HG02763 (cell line): ENCODE data around the gene VPS16.
"Not testable (repeated sequence)": the region's sequence is repeated elsewhere in the genome, so short reads cannot be mapped to it uniquely, and the experiment has no call there.

ENCODE experiments used
- ATAC-seq: cut with Tn5 transposase; IDR thresholded peaks from one replicate; pipeline ENCODE4 v1.9.1; 2021; ENCODE audit warnings: mild to moderate bottlenecking, moderate library complexity; ENCODE audit not compliant: unreplicated experiment

Gene VPS16

GRCh38 chr20:2806351-2806701, 34.2 kb upstream of the VPS16 start:
- no peak for ATAC-seq

DNA sequence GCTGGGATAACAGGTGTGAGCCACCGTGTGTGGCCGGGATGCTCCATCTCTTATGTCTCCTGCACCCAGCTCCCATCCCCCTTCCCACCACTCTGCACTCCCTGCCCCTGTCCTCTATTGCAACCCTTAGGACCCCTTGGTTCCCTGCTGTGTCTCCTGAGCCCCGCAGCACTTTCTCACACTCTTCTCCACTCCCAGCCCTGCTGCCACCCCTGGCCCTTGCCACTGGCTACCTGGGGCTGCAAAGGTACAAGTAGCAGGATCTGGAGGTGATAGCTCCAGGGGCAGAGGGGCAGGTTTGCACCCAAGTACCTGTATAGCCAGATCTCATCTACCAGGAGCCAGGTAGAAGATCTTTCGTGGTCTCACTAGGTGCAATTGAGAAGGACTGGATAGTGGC, 33.5 kb upstream of the VPS16 start:
- no peak for ATAC-seq

- ATAC-seq, result not testable (repeated sequence)
Measured at GRCh38 chr20:2807929-2808328, 32.6 kb upstream of the VPS16 start.

DNA sequence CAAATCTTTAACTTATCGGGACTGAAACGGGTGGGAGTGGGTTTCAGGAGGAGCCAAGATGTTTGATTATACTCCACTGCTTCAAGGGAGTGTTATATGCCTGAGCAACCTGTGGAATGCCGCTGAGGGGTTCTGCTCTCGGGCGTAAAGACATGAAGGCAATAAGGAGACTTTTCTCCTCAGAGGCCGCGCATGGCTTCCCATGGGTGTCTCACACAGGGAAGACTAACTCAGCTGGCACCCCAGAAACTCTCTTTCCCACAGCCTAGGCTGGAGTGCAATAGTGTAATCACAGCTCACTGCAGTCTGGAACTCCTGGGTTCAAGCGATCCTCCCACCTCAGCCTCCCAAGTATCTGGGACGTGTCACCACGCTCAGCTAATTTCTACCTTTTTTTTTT, 30.9 kb upstream of the VPS16 start:
- no peak for ATAC-seq

- ATAC-seq, result no peak
Measured at GRCh38 chr20:2812189-2812588, 28.4 kb upstream of the VPS16 start.

GRCh38 chr20:2814076-2814475, 26.5 kb upstream of the VPS16 start:
- no peak for ATAC-seq

DNA sequence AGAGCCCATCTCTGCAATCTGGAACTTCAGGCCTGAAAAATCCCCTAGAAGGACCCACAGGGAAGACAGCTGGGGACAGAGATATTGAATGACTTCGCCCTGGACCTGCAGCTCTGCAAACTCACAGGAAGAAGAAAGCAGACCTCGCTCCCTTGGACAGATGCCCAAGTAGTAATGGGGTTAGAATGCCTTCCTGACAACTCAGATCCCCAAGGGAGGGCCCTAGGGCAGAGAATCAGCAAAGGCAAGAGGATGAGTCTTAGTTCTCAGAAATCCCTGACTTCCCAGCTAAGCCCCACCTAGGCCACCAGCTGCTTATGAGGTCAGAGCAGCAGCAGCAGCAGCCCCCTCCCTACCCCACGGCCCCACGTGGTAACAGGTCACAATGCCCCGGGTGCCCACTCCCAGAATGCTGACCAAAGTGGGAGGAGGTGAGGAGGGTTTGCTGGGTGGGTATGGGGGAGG, 25.9 kb upstream of the VPS16 start, which contains the start of gene C20orf141:
Gene C20orf141, plus strand, starts transcription at position 401 of the 465 bp plus-strand sequence. CDS start 198 bp downstream, outside the sequence.
- no peak for ATAC-seq

GRCh38 chr20:2815242-2815900, 25.2 kb upstream of the VPS16 start:
- no peak for ATAC-seq

DNA sequence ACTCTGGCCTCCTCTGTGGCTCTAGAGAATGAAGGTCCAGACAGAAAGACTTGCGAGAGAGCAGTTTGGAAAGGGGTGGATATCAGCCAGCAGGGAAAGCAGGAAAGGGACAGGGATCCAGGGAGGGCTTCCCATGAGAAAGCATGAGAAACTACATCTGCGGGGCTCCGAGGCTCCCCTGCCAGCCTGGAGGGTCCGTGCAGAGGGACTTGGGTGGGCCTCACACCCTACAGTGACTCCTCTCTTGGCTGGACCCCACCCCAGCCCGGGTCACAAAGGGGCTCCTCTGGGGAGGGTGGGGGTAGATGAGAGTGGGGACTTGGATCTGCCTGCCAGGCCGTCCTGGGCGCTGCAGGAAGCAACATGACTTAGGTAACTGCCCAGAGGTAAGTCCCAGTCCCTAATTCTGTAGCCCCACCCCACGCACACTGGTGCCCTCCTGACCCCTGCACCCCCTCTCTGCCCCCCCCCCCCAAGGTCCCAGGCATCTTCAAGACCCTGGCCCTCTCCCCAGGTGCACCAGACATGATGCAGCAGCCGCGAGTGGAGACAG, 24.4 kb upstream of the VPS16 start, which contains the start of gene TMEM239:
Gene TMEM239, plus strand, starts transcription at position 335 of the 553 bp plus-strand sequence. Its CDS starts 191 bp downstream, at position 526.
- ATAC-seq, result no peak

- ATAC-seq, result no peak
Measured at GRCh38 chr20:2816583-2817340, 23.8 kb upstream of the VPS16 start.

GRCh38 chr20:2817341-2817726, 23.2 kb upstream of the VPS16 start:
- ATAC-seq, result no peak

GRCh38 chr20:2817891-2818595, 22.5 kb upstream of the VPS16 start:
- no peak for ATAC-seq

DNA sequence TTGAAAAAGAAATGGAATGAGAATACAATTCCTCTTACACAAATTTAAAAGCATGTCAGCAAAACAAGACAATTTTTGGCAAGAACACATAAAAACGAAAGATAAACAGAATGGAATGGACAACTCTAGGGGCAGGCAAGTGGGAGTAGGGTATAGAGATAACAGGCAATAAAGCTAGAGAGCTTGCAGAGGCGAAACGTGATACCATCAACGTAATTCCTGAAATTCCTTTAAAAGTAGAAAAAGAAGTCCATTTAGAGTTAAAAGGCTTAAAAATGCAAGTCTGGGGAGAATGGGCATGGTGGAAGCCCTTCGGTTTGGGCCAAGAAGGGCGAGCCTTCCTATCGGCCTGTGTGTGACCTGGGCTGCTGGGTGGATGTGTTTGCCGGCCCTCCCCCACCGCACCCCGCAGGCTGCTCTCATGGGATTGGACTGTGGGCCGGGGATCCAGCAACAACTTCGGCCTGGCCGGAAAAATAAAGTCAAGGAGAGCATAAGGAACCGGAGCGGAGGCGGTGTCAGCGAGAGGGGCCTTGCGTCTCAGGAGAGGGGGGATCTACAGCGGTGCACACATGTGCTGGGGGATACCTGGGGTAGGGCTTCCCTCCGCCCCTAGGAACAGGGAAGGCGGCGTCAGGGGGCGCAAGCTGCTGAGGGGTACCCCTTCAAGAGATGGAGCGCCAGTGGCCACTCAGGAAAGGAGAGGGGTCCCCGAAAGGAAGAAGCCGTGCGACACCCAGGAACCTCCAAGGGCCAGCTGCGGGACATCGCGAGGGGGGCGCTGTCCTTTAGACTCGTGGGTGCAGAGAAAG, 20.3 kb upstream of the VPS16 start:
- ATAC-seq, result no peak

- no peak for ATAC-seq
Measured at GRCh38 chr20:2820896-2821869, 19.4 kb upstream of the VPS16 start.

GRCh38 chr20:2822073-2822472, 18.5 kb upstream of the VPS16 start:
- no peak for ATAC-seq

- no peak for ATAC-seq
Measured at GRCh38 chr20:2825761-2826160, 14.8 kb upstream of the VPS16 start.

- ATAC-seq, result no peak
Measured at GRCh38 chr20:2826655-2827054, 13.9 kb upstream of the VPS16 start.

DNA sequence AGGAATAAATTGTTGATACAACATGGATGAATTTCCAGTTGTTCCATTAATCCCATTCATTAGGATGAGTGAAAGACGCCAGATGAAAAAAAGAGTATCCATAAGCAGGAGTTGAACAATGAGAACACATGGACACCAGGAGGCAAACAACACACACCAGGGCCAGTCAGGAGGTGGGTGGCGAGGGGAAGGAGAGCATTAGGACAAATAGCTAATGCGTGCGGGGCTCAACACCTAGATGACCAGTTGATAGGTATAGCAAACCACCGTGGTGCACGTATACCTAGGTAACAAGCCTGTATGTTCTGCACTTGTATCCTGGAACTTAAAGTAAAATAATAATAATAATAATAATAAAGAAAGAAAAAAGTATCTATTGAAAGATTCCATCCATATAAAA, 11.2 kb upstream of the VPS16 start:
- ATAC-seq, result no peak

DNA sequence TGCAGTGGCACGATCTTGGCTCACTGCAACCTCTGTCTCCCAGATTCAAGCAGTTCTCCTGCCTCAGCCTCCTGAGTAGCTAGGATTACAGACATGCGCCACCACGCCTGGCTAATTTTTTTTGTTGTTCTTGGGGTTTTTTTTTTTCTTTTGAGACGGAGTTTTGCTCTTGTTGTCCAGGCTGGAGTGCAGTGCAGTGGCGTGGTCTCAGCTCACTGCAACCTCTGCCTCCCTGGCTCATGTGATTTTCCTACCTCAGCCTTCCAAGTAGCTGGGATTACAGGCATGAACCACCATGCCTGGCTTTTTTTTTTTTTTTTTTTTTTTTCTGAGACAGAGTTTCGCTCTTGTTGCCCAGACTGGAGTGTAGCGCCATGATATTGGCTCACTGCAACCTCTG, 9.3 kb upstream of the VPS16 start:
- not testable (repeated sequence) for ATAC-seq
